Stimulated activated memory B cell treated with anti-CD40 and anti-IgM and Interleukin-4, amounts not matched to agents 10 μg/mL and 1 μg/mL and 100 μg/mL, for 72 hours (primary cell): Measurements from ENCODE around the gene FHOD3.

Source experiments
- ATAC-seq: fragments of 150-1000 bp; cut with Tn5 transposase; 2 replicates; pipeline ENCODE4 v1.10.0; 2021
- H3K27ac Mint-ChIP-seq: one replicate; pipeline ENCODE4 v1.8.0; 2022; ENCODE audit warnings: mild to moderate bottlenecking, mixed read lengths
- H3K27me3 Mint-ChIP-seq: one replicate; pipeline ENCODE4 v1.8.0; 2022; ENCODE audit warnings: mixed read lengths
- H3K36me3 Mint-ChIP-seq: one replicate; pipeline ENCODE4 v1.8.0; 2022; ENCODE audit warnings: mixed read lengths
- H3K4me1 Mint-ChIP-seq: one replicate; pipeline ENCODE4 v1.8.0; 2022; ENCODE audit warnings: mixed read lengths
- H3K4me3 Mint-ChIP-seq: one replicate; pipeline ENCODE4 v1.8.0; 2022; ENCODE audit warnings: mild to moderate bottlenecking, moderate library complexity, mixed read lengths
- H3K9me3 Mint-ChIP-seq: one replicate; pipeline ENCODE4 v1.8.0; 2022; ENCODE audit warnings: mixed read lengths

Gene FHOD3

GRCh38 chr18:36636237-36636817 lies 338.8 kb downstream of the FHOD3 start:
- Mint-ChIP-seq H3K9me3 (no peaks in the 10 kb centered on the region), H3K27me3 (no peaks in the 10 kb centered on the region), H3K36me3 (no peaks in the 10 kb centered on the region), H3K4me1 (no peaks in the 10 kb centered on the region), H3K4me3 (no peak overlapping the region), H3K27ac (no peak overlapping the region)
- ATAC-seq = no peak

- Mint-ChIP-seq H3K4me3 (no peak overlapping the region), H3K27me3 (no peaks in the 10 kb centered on the region), H3K36me3 (no peaks in the 10 kb centered on the region), H3K9me3 (no peaks in the 10 kb centered on the region), H3K27ac (no peak overlapping the region), H3K4me1 (no peaks in the 10 kb centered on the region)
- ATAC-seq = peak; percentile 68
These were observed 340.7 kb downstream of the FHOD3 start for GRCh38 chr18:36638224-36638623.

- ATAC-seq = no peak
- Mint-ChIP-seq H3K27me3 (peaks cover 9% of the 10 kb centered on the region), H3K9me3 (no peaks in the 10 kb centered on the region), H3K4me3 (no peak overlapping the region), H3K27ac (no peak overlapping the region), H3K4me1 (no peaks in the 10 kb centered on the region), H3K36me3 (no peaks in the 10 kb centered on the region)
These were observed 342.8 kb downstream of the FHOD3 start for GRCh38 chr18:36640021-36640952.

DNA sequence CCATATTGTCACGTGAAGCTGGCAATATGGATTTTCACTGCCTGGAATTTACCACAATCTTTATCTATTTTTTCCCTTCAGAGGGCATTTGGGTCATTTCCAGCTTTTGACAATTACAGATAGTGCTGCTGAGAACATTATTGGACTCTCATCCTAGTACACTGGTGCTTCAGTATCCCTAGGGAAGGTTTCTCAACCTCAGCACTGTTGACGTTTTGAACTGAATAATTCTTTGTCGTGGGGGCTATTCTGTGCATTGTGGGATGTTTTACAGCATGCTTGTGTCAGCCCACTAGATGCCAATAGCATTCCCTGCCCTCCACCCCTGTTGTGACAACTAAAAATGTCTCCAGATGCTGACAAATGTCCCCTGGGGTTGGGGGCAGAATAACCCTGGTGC lies 345.5 kb downstream of the FHOD3 start:
- Mint-ChIP-seq H3K36me3 (no peaks in the 10 kb centered on the region), H3K9me3 (peaks cover 3% of the 10 kb centered on the region), H3K27ac (no peak overlapping the region), H3K27me3 (peaks cover 9% of the 10 kb centered on the region), H3K4me1 (no peaks in the 10 kb centered on the region), H3K4me3 (no peak overlapping the region)
- ATAC-seq = no peak

DNA sequence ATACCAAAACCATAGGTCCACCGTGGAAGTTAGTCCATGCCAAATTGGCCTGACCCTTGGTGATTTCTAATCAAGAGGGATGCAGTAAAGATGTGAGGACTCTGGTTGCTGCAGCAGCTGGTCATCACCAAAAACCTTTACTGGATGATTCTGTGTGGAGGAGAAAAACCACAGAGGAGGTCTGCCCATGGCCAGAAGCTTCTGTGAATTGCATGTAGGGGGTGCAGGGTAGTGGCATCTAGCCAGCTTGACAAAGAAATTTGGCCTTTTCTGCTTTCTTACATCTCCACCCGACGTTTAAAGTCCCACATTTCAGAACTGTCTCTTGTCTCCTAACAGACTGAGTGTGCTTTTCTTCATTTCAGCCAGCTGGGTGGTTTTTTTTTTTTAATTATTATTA lies 351.3 kb downstream of the FHOD3 start:
- Mint-ChIP-seq H3K9me3 (peaks cover 3% of the 10 kb centered on the region), H3K27ac (no peak overlapping the region), H3K4me3 (no peak overlapping the region), H3K4me1 (no peaks in the 10 kb centered on the region), H3K27me3 (peaks cover 20% of the 10 kb centered on the region), H3K36me3 (no peaks in the 10 kb centered on the region)
- no peak for ATAC-seq

DNA sequence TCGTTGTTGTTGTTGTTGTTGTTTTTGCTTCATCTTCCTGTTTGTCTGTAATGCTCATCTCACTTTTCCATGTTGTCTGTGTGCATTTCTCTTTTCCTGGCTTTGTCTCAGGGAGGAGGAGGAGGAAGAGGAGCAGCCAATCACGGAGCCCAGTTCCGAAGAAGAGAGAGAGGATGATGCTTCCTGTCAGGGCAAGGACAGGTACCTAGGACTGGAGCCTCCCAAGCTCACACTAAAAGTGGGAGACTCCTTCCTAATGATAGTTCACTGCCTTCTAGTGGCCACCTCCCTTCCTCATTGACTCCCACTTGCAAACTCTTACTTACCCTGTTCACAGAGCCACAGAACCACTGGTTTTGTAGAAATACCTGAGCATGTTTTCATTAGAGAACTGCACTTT lies 351.7 kb downstream of the FHOD3 start:
- ATAC-seq = no peak
- H3K4me3 Mint-ChIP-seq = no peak overlapping the region
- no peak overlapping the region for H3K27ac Mint-ChIP-seq
- peaks cover 3% of the 10 kb centered on the region for H3K9me3 Mint-ChIP-seq
- no peaks in the 10 kb centered on the region for H3K36me3 Mint-ChIP-seq
- H3K4me1 Mint-ChIP-seq = no peaks in the 10 kb centered on the region
- peaks cover 20% of the 10 kb centered on the region for H3K27me3 Mint-ChIP-seq

DNA sequence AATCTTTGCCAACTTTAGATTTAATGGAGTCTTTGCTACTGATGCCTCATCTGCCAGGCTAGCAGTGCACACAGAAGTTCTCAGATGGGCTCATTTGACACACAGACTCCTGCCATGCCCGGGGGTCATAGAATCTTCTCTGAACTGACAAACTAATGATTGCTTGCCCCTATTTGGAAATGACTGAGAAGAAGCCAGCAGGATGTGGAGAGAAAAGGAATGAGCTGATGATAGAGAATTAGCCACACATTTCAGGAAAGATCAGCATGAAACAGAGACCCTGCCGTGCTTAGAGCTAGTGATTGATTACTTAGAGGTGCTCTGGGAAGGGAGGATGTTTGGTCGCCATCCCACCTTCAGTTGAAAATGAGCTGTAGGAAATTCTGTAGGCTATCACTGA lies 352.8 kb downstream of the FHOD3 start:
- Mint-ChIP-seq H3K9me3 (peaks cover 3% of the 10 kb centered on the region), H3K4me1 (no peaks in the 10 kb centered on the region), H3K27me3 (peaks cover 19% of the 10 kb centered on the region), H3K4me3 (no peak overlapping the region), H3K27ac (no peak overlapping the region), H3K36me3 (no peaks in the 10 kb centered on the region)
- ATAC-seq = no peak

DNA sequence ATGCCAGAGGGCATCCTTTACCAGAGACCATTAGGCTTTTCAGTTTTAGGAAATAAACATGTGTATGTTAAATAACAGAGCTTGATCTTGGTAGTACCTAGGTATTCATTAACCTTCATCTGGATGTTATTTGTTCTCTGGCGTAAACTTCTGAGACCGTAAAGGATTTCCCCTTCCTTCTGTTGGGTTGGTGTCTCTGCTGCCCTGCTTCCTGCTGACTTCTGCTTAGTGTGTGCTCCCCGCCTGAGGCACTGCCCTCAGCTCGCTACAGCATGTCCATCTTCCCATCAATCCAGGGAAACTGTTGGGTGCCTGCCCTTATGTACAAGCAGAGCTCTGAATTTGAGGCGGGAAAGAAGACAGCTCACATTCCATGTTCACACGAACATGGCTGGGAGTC lies 353.4 kb downstream of the FHOD3 start:
- peaks cover 3% of the 10 kb centered on the region for H3K9me3 Mint-ChIP-seq
- H3K4me3 Mint-ChIP-seq = no peak overlapping the region
- no peaks in the 10 kb centered on the region for H3K36me3 Mint-ChIP-seq
- no peak for ATAC-seq
- H3K4me1 Mint-ChIP-seq = no peaks in the 10 kb centered on the region
- H3K27me3 Mint-ChIP-seq = peaks cover 21% of the 10 kb centered on the region
- H3K27ac Mint-ChIP-seq = no peak overlapping the region

DNA sequence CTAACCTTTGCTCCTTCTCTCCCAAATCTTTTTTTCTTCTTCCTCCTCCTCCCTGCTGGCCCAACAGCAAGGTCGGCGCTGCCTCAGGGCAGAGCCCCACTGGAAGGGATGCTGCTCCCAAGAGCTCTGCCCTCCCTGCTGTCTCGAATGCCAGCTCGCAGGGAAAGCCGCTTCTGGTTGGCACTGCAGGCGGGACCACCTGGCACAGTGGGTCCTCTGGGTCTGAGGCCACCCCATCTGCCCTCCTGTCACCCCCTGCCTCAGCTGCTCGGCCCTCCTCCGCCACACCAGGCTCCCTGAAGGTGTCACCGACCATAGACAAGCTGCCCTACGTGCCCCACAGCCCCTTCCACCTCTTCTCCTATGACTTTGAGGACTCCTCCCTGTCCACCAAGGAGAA lies 355.0 kb downstream of the FHOD3 start:
- Mint-ChIP-seq H3K4me1 (no peaks in the 10 kb centered on the region), H3K36me3 (no peaks in the 10 kb centered on the region)
- ATAC-seq = peak; percentile 29

GRCh38 chr18:36653141-36653869 lies 355.8 kb downstream of the FHOD3 start:
- Mint-ChIP-seq H3K4me1 (no peaks in the 10 kb centered on the region), H3K4me3 (no peak overlapping the region), H3K27me3 (peaks cover 21% of the 10 kb centered on the region), H3K27ac (no peak overlapping the region), H3K9me3 (no peaks in the 10 kb centered on the region), H3K36me3 (no peaks in the 10 kb centered on the region)
- no peak for ATAC-seq

More for the DNA sequence above, 355.0 kb downstream of the FHOD3 start:
- Mint-ChIP-seq H3K27ac (no peak overlapping the region), H3K4me3 (no peak overlapping the region), H3K9me3 (peaks cover 3% of the 10 kb centered on the region), H3K27me3 (peaks cover 21% of the 10 kb centered on the region)

DNA sequence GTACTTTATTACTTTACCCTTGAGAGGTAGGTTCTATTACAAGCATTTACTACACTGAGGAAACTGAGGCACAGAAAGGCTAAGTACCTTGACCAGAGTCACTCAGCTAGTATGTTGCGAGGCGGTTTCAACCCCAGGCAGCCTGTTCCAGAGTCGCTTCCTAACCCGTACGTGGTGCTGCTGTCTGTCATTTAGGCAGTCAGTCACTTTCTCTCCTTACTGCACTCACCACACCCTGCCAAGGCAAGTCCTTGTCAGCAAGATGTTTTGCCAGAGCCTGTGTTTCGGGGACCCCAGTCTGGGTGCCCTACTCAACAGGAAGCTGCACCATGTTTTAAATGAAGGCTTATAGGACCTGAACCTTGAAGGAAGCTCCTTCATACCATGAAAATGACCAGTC lies 356.4 kb downstream of the FHOD3 start:
- Mint-ChIP-seq H3K4me3 (no peak overlapping the region), H3K4me1 (no peaks in the 10 kb centered on the region), H3K27ac (no peak overlapping the region), H3K27me3 (peaks cover 21% of the 10 kb centered on the region), H3K9me3 (no peaks in the 10 kb centered on the region), H3K36me3 (no peaks in the 10 kb centered on the region)
- no peak for ATAC-seq

- no peaks in the 10 kb centered on the region for H3K9me3 Mint-ChIP-seq
- no peak overlapping the region for H3K4me3 Mint-ChIP-seq
These were observed 357.6 kb downstream of the FHOD3 start for GRCh38 chr18:36655074-36655473.

DNA sequence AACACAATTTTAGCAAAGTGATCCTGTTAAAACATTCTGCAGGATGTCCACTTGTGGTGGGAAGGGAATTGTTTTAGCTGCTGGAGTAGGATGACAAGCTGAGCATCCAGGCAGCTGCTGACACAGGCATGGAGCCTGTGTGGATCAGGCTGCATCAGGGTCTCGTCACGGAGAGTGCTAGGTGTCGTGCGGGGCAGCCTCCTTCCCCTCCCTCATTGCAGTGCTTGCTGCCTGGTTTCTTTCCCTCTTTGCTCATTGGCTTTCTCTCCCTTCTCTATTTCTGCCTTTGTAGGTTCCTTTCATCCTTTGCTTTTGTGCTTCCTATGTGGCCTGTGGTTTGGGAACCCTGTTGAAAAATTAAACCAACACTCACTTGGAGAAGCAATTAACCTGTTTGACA lies 358.4 kb downstream of the FHOD3 start:
- no peaks in the 10 kb centered on the region for H3K9me3 Mint-ChIP-seq
- no peak for ATAC-seq
- no peaks in the 10 kb centered on the region for H3K4me1 Mint-ChIP-seq
- no peak overlapping the region for H3K4me3 Mint-ChIP-seq
- no peak overlapping the region for H3K27ac Mint-ChIP-seq
- peaks cover 21% of the 10 kb centered on the region for H3K27me3 Mint-ChIP-seq
- H3K36me3 Mint-ChIP-seq = no peaks in the 10 kb centered on the region

More at GRCh38 chr18:36655074-36655473, 357.6 kb downstream of the FHOD3 start:
- ATAC-seq = no peak
- no peaks in the 10 kb centered on the region for H3K36me3 Mint-ChIP-seq
- H3K4me1 Mint-ChIP-seq = no peaks in the 10 kb centered on the region
- peaks cover 21% of the 10 kb centered on the region for H3K27me3 Mint-ChIP-seq
- no peak overlapping the region for H3K27ac Mint-ChIP-seq

GRCh38 chr18:36658611-36659010 lies 361.1 kb downstream of the FHOD3 start:
- Mint-ChIP-seq H3K27me3 (peaks cover 10% of the 10 kb centered on the region), H3K4me1 (no peaks in the 10 kb centered on the region), H3K36me3 (no peaks in the 10 kb centered on the region), H3K4me3 (no peak overlapping the region), H3K27ac (no peak overlapping the region), H3K9me3 (no peaks in the 10 kb centered on the region)
- no peak for ATAC-seq

DNA sequence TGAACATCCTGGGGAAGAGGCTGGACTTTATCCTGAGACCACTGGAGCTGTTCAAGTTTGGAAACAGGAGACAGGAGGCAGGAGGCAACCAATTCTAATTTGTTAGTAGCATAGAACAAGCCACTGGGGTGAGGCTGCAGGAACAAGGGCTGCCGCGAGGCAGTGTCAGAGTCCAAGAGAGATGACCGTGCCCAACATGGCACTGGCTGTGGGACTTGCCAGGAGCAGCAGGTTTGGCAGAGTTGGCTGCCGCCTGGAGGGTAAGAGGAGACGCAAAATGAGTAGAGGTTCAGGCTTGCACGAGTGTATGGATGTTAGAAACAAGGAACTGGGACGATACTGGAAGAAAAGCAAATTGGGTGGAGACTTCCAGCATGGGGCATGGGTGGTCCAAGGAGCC lies 362.8 kb downstream of the FHOD3 start:
- H3K36me3 Mint-ChIP-seq = no peaks in the 10 kb centered on the region
- no peak overlapping the region for H3K4me3 Mint-ChIP-seq
- H3K9me3 Mint-ChIP-seq = no peaks in the 10 kb centered on the region
- peaks cover 1% of the 10 kb centered on the region for H3K27me3 Mint-ChIP-seq
- H3K27ac Mint-ChIP-seq = no peak overlapping the region
- peak; percentile 29 for ATAC-seq
- no peaks in the 10 kb centered on the region for H3K4me1 Mint-ChIP-seq
